ENCODE measurements around the gene PPP2R3B. TPM values are rescaled to one million over a fixed set of nuclear protein-coding genes. Genes with fewer than 3 reads are reported as not detected.
"Not testable (repeated sequence)": the region's sequence is repeated elsewhere in the genome, so short reads cannot be mapped to it uniquely, and the experiment has no call there.

PPP2R3B gene
- total RNA-seq, 1 experiment from 2014 or later, result 21.5 TPM

- Histone ChIP-seq H3K4me3 (no peak overlapping the region), H3K9me3 (no peaks in the 10 kb centered on the region), H3K27me3 (no peaks in the 10 kb centered on the region), H3K36me3 (no peaks in the 10 kb centered on the region)
- no peak for DNase-seq
Observed at GRCh38 chrX:338281-338835, 48.3 kb downstream of the PPP2R3B start.

GRCh38 chrX:337331-337831 lies 49.3 kb downstream of the PPP2R3B start:
- no peak for DNase-seq
- Histone ChIP-seq H3K4me3 (no peak overlapping the region), H3K9me3 (no peaks in the 10 kb centered on the region), H3K27me3 (no peaks in the 10 kb centered on the region), H3K36me3 (no peaks in the 10 kb centered on the region)

GRCh38 chrX:336227-336626 lies 50.5 kb downstream of the PPP2R3B start:
- no peaks in the 10 kb centered on the region for H3K36me3 ChIP-seq
- no peak overlapping the region for H3K4me3 ChIP-seq
- H3K27me3 ChIP-seq, result no peaks in the 10 kb centered on the region
- DNase-seq, result no peak
- no peaks in the 10 kb centered on the region for H3K9me3 ChIP-seq

- Histone ChIP-seq H3K27me3 (no peaks in the 10 kb centered on the region), H3K9me3 (no peaks in the 10 kb centered on the region), H3K36me3 (no peaks in the 10 kb centered on the region), H3K4me3 (no peak overlapping the region)
- no peak for DNase-seq
Observed at GRCh38 chrX:335758-336155, 51.0 kb downstream of the PPP2R3B start.

GRCh38 chrX:334971-335757 lies 51.5 kb downstream of the PPP2R3B start:
- DNase-seq, result no peak
- no peaks in the 10 kb centered on the region for H3K27me3 ChIP-seq
- H3K4me3 ChIP-seq, result no peak overlapping the region
- H3K36me3 ChIP-seq, result no peaks in the 10 kb centered on the region
- no peaks in the 10 kb centered on the region for H3K9me3 ChIP-seq

GRCh38 chrX:334331-334891 lies 52.3 kb downstream of the PPP2R3B start:
- no peak overlapping the region for H3K4me3 ChIP-seq
- no peak for DNase-seq
- no peaks in the 10 kb centered on the region for H3K27me3 ChIP-seq
- H3K36me3 ChIP-seq, result no peaks in the 10 kb centered on the region
- no peaks in the 10 kb centered on the region for H3K9me3 ChIP-seq

GRCh38 chrX:333611-334311 lies 52.9 kb downstream of the PPP2R3B start:
- DNase-seq, result no peak
- H3K36me3 ChIP-seq, result no peaks in the 10 kb centered on the region
- H3K27me3 ChIP-seq, result no peaks in the 10 kb centered on the region
- no peaks in the 10 kb centered on the region for H3K9me3 ChIP-seq
- no peak overlapping the region for H3K4me3 ChIP-seq

GRCh38 chrX:332916-333610 lies 53.6 kb downstream of the PPP2R3B start:
- DNase-seq, result no peak
- H3K27me3 ChIP-seq, result no peaks in the 10 kb centered on the region
- no peaks in the 10 kb centered on the region for H3K9me3 ChIP-seq

GRCh38 chrX:332496-332860 lies 54.2 kb downstream of the PPP2R3B start:
- Histone ChIP-seq H3K9me3 (no peaks in the 10 kb centered on the region), H3K4me3 (no peak overlapping the region), H3K27me3 (no peaks in the 10 kb centered on the region), H3K36me3 (no peaks in the 10 kb centered on the region)
- DNase-seq, result no peak

More at GRCh38 chrX:332916-333610, 53.6 kb downstream of the PPP2R3B start:
- Histone ChIP-seq H3K4me3 (no peak overlapping the region), H3K36me3 (no peaks in the 10 kb centered on the region)

- DNase-seq, result no peak
- Histone ChIP-seq H3K27me3 (no peaks in the 10 kb centered on the region), H3K36me3 (no peaks in the 10 kb centered on the region), H3K9me3 (no peaks in the 10 kb centered on the region), H3K4me3 (no peak overlapping the region)
Observed at GRCh38 chrX:331825-332495, 54.7 kb downstream of the PPP2R3B start.

- no peak overlapping the region for H3K4me3 ChIP-seq
- H3K36me3 ChIP-seq, result no peaks in the 10 kb centered on the region
- peak; percentile 25 for DNase-seq
- no peaks in the 10 kb centered on the region for H3K9me3 ChIP-seq
- H3K27me3 ChIP-seq, result no peaks in the 10 kb centered on the region
Observed at GRCh38 chrX:331151-331824, 55.4 kb downstream of the PPP2R3B start.

GRCh38 chrX:330726-331150 lies 56.0 kb downstream of the PPP2R3B start:
- Histone ChIP-seq H3K27me3 (no peaks in the 10 kb centered on the region), H3K9me3 (no peaks in the 10 kb centered on the region), H3K4me3 (no peak overlapping the region), H3K36me3 (no peaks in the 10 kb centered on the region)
- no peak for DNase-seq

- H3K4me3 ChIP-seq, H3K9me3 ChIP-seq, H3K36me3 ChIP-seq, DNase-seq, H3K27me3 ChIP-seq: not testable (repeated sequence)
Observed at GRCh38 chrX:330141-330725, 56.5 kb downstream of the PPP2R3B start.

- no peaks in the 10 kb centered on the region for H3K9me3 ChIP-seq
- H3K27me3 ChIP-seq, result no peaks in the 10 kb centered on the region
- no peak overlapping the region for H3K4me3 ChIP-seq
- DNase-seq, result no peak
- no peaks in the 10 kb centered on the region for H3K36me3 ChIP-seq
Observed at GRCh38 chrX:329291-329910, 57.3 kb downstream of the PPP2R3B start.

GRCh38 chrX:327660-328126 lies 59.0 kb downstream of the PPP2R3B start:
- Histone ChIP-seq H3K36me3 (no peaks in the 10 kb centered on the region), H3K4me3 (no peak overlapping the region), H3K9me3 (no peaks in the 10 kb centered on the region), H3K27me3 (0 out of 2 replicates have a peak, but pooled peaks cover 3% of the 10 kb centered on the region)
- DNase-seq, result no peak
